ENCODE measurements around the gene PCMTD2.
"Not testable (repeated sequence)": the region's sequence is repeated elsewhere in the genome, so short reads cannot be mapped to it uniquely, and the experiment has no call there.

The PCMTD2 gene

DNA sequence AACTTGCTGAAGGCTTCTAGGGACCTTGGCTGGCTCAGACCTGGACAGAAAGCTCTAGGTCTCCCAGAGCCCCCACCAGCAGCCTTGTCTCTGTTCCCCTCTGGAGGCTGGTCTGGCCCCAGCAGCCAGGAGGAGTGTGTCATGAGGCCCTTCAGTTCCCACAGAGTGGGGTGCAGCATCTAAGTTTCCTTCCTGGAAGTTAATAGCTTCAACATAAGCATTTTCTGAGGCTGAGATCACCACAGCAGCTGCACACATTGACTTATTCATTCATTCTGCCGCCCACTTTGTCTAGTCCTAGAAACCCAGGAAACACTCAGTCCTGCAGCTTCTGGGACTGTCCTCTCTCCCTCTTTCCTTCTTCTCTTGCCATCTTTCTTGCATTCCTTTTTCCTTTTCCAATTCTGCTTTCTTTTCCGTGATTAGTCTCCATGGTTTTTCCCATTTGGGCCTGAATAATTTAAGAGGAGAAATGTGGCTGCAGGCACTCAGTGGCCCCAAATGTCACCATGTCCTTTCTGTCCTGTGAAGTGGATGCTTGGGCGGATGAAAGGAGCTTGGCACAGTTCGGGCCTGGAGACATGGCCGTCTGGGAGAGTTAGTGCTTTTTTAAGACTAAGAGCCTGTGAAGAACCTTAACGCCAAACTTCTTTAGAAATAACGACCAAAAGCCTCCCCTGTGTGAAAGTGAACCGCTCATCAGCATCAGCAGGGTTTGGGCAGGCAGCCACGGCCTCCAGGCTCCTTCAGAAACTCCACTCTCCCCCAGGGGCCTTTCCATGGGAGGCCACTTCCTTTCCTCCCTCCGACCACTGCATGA is 31.0 kb upstream of the PCMTD2 start:
- no peak for DNase-seq

DNA sequence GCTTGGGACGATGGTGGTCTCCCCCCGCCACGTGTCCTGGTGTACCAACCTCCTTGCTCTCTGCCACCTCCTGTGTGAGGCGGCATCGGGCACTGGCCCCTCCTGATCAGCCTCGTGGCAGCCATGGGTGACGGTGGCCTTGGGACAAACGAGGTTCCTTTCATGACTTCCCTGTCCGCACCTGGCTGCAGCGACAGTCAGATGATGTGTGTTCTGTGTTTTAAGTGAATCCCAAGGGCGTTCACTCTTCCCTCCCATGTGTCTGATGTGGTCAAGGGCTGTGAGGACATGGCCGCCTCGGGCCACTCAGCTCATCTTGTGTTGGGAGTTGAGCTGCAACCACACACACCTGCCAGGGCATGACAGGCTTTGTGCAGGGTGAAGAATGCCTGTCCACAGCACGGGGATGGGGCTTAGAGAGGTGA is 30.4 kb upstream of the PCMTD2 start:
- no peak for DNase-seq

- DNase-seq, result no peak
Measured at GRCh38 chr20:64225828-64226598, 29.5 kb upstream of the PCMTD2 start.

- no peak for DNase-seq
Measured at GRCh38 chr20:64226686-64227580, 28.6 kb upstream of the PCMTD2 start.

GRCh38 chr20:64228086-64228653 is 27.4 kb upstream of the PCMTD2 start:
- no peak for DNase-seq

DNA sequence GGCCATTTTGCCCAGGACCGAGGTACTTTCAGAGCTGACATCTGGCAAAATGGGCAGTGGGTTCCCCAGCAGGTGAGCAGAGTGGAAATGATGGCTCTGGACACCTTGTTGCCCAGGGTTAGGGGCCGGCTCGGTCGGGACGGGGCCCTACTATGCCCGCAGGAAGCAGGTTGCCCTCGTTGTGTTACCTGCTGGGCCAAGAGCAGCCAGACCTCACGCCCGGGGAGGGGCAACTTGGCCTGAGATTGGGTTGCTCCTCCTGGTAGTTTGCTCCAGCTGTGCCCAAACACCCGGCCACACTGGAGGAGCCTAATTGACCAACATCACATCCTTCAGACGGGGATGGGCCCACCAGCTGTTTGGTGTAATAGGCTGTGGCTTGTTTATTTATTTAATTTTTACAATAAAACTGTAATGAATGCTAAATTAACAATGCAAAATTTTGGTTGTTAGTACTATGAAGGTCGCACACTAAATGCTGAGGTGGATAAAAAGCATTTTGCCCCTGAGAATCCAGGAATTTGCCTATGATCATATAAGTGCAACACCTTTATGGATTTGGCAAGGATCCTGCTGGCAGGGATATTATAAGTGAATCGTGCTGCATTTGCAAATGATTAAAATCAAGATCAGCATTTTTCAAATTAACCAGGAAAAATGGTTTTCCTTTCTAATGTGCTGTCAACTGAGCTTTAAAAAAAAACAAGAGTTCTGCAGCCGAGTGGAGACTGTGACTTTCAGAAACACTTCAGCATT is 26.6 kb upstream of the PCMTD2 start:
- no peak for DNase-seq

DNA sequence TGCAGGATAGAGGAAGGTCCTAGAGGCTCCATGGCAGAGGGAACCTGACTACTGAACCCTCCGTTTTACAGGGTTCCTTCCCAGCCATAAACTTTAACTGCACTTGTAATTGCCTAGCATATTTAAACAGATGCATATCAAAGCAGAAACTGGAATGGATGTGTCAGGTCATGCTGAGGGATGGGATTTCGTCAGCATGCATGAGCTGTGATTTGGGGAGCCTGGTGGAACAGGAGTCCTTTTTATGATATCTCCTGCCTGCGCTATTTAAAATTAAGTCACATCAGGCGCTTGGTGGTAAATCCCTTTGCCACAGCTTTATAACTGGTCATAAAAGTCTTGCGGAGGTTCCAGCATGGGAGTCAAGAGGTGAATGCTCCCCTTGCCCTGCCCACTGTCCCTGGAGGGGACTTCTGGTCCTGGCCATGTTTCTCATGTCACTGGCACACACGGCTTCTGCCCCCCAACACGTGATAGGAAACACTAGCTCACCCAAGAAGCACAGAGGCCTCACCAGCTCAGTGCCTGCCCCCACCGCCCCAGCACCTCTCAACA is 26.0 kb upstream of the PCMTD2 start:
- no peak for DNase-seq

- DNase-seq, result no peak
Measured at GRCh38 chr20:64230461-64231145, 24.9 kb upstream of the PCMTD2 start.

- no peak for DNase-seq
Measured at GRCh38 chr20:64231621-64232550, 23.7 kb upstream of the PCMTD2 start.

GRCh38 chr20:64232794-64233193 is 22.8 kb upstream of the PCMTD2 start:
- DNase-seq, result no peak

DNA sequence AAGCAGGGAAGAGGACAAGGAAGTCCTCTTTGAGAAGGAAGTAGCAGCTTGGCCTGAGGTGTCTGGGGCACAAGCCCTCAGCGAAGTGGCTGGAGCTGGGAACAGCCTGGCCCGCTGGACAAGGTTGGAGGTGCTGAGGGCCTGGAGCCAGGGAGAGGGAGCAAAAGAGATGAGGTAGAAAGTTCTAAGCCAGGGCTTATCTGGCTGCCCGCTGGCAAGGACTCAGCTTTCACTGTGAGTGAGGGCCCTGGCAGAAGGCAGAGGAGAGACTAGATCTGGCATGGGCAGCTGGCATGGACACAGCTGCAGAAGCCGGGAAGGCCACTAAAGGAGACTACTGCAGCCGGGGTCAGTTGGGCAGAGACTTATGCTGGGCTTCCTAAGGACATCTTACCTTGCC is 21.8 kb upstream of the PCMTD2 start:
- DNase-seq, result no peak

- no peak for DNase-seq
Measured at GRCh38 chr20:64234291-64234791, 21.2 kb upstream of the PCMTD2 start.

DNA sequence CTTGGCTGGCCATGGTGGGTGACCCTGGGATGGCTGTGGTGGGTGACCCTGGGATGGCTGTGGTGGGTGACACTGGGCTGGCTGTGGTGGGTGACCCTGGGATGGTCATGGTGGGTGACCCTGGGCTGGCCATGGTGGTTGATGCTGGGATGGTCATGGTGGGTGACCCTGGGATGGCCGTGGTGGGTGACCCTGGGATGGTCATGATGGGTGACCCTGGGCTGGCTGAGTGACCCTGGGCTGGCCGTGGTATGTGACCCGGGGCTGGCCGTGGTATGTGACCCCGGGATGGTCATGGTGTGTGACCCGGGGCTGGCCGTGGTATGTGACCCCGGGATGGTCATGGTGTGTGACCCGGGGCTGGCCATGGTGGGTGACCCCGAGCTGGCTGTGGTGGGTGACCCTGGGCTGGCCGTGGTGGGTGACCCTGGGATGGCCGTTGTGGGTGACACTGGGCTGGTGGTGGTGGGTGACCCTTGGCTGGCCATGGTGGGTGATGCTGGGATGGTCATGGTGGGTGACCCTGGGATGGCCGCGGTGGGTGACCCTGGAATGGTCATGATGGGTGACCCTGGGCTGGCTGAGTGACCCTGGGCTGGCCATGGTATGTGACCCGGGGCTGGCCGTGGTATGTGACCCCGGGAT is 20.5 kb upstream of the PCMTD2 start:
- DNase-seq, result not testable (repeated sequence)

DNA sequence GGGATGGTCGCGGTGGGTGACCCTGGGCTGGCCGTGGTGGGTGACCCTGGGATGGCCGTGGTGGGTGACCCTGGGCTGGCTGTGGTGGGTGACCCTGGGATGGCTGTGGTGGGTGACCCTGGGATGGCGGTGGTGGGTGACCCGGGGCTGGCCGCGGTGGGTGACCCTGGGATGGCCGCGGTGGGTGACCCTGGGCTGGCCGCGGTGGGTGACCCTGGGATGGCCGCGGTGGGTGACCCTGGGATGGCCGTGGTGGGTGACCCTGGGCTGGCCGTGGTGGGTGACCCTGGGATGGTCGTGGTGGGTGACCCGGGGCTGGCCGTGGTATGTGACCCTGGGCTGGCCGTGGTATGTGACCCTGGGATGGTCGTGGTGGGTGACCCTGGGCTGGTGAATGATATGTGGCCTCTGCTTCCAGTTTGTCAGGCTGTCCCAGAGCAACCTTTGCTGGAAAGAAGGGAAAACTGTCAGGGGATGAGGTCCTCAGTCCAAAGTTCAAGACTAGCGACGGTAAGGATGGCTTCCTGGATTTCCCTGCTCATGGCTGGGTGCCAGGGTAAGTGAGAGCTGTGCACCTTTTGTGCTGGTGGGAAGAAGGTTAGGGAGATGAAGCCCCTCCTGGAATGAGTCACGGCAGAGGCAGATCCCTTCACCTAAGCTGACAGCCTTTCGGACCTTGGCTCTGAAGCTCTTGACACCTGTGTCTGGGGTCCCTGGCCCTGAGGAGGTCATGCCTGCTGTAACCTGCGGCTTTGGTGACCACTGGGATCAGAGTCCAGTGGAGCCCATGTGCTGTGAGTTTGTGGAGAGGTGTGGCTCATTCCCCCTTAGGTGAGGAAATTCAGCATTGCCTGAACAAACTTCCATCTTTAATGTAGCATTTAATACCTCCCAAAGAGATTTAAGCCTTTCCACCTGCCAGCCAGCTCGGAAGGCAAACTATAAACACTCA is 19.1 kb upstream of the PCMTD2 start:
- no peak for DNase-seq

DNA sequence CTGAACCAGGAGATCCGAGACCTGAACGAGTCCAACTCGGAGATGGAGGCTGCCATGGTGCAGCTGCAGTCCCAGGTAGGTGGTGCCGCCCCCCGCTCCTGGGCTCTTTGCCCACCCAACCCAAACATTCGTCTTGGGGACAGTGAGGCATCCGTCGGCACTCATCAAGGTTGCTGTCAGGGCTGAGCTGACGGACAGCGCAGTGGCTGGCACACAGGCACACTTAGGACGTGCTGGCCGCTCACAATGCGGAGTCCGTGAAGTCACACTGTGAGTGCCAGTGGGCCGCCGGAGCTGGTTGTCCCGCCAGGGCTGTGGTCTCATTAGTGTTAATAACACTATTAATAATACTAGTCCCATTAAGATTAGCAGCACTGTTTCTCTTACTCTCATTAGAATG is 18.2 kb upstream of the PCMTD2 start:
- no peak for DNase-seq

DNA sequence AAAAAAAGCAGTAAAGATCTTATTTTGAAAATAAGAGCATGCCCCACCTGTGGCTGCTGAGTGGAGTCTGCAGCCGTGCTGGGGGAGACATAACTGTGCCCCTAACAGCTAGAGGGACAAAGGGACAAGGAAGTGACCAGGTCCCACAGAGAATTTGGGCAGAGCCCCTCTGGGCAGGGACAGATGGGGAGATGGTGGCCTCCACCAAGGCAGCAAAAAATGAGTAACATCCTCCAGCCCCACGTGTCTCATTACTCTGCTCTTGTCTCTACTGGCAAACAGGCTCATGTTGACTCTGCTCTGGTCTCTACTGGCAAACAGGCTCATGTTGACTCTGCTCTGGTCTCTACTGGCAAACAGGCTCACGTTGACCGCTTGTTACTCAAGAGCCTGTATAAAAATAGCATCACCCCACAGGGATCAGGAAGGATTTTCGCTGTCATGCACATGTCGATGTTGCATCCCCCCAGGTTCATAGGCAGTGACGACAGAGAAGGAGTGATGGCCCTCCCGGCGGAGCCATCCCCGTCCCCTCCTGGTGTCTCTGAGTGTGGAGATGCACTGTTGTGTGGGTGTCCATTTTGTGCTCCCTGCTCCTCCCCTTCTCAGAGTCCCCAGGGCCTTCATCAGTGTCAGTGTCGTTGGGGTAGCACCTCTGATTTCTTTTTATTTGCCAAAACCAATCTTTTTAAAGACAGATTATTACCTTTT is 17.3 kb upstream of the PCMTD2 start:
- no peak for DNase-seq

DNA sequence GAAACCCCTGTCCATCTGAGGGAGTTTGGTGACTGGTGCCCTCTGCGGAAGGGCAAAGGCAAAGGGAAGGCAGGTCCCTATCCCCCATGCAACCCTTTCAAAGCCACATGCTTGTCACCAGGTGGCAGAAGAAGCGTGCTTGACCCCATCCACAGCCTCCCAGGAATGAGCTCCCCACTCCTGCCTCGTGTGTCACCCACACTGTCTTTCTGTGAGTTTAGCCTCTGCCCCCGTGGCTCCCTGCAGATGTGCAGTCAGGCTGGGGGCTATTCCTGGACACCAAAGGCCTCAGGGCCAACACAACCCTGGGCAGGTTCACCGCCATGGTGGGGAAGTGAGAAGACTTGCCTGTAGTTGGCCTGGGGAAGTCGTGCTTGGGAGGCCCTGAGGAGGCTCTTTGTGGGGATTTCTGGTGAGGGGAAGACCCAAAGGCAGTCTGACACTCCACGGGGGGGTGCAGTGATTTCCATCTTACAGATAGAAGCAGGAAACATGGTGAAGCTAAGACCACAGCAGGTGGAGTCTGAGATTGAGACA is 16.6 kb upstream of the PCMTD2 start:
- no peak for DNase-seq

Measured in NCI-H1694 (cell line).